ENCODE data around the gene IL17C. TPM values are rescaled to one million over a fixed set of nuclear protein-coding genes. Genes with fewer than 3 reads are reported as not detected.
"Not testable (repeated sequence)": the region's sequence is repeated elsewhere in the genome, so short reads cannot be mapped to it uniquely, and the experiment has no call there.

Gene IL17C
- total RNA-seq, 1 donor from 2014 or later = not detected

DNA sequence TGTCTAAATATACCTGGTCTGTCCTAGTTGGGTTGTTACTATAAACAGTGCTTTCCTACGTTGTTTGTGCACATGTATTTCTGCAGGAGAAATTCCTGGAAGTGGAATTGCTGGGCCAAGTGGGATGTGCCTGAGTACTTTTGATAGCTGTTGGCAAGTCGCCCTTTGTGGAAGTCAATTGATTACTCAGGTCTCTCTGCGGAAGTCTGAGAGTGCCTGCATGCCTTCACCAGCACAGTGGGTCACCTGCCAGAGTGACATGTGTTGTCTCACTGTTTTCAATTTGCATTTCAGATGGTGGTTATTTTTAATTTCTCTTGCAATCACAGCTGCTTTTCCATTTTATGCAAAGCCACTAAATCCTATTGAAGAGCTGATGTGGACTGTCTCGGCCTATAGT is 26.8 kb downstream of the IL17C start:
- TF ChIP-seq, protein P1, sequence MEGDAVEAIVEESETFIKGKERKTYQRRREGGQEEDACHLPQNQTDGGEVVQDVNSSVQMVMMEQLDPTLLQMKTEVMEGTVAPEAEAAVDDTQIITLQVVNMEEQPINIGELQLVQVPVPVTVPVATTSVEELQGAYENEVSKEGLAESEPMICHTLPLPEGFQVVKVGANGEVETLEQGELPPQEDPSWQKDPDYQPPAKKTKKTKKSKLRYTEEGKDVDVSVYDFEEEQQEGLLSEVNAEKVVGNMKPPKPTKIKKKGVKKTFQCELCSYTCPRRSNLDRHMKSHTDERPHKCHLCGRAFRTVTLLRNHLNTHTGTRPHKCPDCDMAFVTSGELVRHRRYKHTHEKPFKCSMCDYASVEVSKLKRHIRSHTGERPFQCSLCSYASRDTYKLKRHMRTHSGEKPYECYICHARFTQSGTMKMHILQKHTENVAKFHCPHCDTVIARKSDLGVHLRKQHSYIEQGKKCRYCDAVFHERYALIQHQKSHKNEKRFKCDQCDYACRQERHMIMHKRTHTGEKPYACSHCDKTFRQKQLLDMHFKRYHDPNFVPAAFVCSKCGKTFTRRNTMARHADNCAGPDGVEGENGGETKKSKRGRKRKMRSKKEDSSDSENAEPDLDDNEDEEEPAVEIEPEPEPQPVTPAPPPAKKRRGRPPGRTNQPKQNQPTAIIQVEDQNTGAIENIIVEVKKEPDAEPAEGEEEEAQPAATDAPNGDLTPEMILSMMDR (IDR thresholded peaks at IDR 0.05) = no peak
- Histone ChIP-seq H3K27me3 (ENCODE audit: low read depth) (no peaks in the 10 kb centered on the region), H3K9me3 (no peaks in the 10 kb centered on the region), H3K4me1 (peaks cover 26% of the 10 kb centered on the region), H3K4me3 (no peak overlapping the region), H3K27ac (no peak overlapping the region), H3K36me3 (no peaks in the 10 kb centered on the region)
- no peak for ATAC-seq
- no peak for DNase-seq
- intact Hi-C loops (cut with DNase I) = no loop called here

DNA sequence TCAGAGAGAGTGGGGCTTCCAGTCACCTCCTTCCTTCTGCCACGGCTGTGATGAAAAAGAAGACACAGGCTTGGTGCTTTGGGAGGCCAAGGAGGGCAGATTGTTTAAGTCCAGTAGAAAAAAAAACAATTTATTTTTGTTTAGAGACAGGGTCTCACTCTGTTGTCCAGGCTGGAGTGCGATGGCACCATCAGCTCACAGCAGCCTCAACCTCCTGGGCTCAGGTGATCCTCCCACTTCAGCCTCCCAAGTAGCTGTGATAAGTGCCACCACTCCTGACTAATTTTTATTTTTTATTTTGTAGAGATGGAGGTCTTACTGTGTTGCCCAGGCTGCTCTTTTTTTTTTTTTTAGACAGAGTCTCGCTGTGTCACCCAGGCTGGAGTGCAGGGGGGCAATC is 27.2 kb downstream of the IL17C start:
- H3K27ac ChIP-seq = no peak overlapping the region
- no peaks in the 10 kb centered on the region for H3K27me3 ChIP-seq (ENCODE audit: low read depth)
- H3K9me3 ChIP-seq = no peaks in the 10 kb centered on the region
- peaks cover 26% of the 10 kb centered on the region for H3K4me1 ChIP-seq
- TF ChIP-seq, protein P1 (IDR thresholded peaks at IDR 0.05) = no peak
- DNase-seq = no peak
- ATAC-seq = no peak
- no peaks in the 10 kb centered on the region for H3K36me3 ChIP-seq
- H3K4me3 ChIP-seq = no peak overlapping the region
- intact Hi-C loops (cut with DNase I) = no loop called here

DNA sequence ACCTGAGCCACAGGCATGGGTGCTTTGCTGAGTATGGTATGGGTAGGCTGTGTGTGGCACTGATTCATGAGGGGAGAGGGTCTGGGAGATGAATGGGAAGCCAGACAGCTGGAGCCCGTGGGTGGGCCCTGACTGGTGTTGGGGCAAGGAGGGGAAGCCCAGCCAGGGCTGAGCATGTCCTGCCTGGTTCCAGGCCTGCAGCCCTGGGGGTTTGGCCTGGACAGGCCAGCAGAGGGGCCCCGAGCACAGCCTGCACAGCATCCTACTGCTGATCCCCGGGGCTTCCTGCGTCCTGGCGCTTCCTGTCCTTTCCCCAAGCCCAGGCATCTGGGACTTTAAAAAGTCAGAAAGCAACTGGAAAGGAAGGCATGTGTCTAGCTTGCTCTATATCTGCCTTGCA is 29.1 kb downstream of the IL17C start:
- Histone ChIP-seq H3K4me3 (no peak overlapping the region), H3K36me3 (no peaks in the 10 kb centered on the region), H3K9me3 (no peaks in the 10 kb centered on the region), H3K27ac (no peak overlapping the region), H3K27me3 (ENCODE audit: low read depth) (no peaks in the 10 kb centered on the region), H3K4me1 (peaks cover 10% of the 10 kb centered on the region)
- DNase-seq = no peak
- TF ChIP-seq, protein P1 (IDR thresholded peaks at IDR 0.05) = no peak
- intact Hi-C loops (cut with DNase I) = no loop called here
- ATAC-seq = no peak

DNA sequence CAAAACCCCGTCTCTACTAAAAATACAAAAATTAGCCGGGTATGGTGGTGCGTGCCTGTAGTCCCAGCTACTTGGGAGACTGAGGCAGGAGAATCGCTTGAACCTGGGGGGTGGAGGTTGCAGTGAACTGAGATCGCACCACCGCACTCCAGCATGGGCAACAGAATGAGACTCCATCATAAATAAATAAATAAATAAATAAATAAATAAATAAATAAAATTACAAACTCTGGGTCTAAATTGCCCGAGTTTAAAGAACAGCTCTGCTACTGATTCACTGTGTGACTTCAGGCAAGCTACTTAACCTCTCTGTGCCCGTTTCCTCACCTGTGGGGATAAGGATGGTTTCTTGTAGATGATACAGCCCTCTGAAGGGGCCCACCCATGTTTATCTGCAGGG is 31.1 kb downstream of the IL17C start:
- ATAC-seq; H3K4me3 ChIP-seq; H3K27me3 ChIP-seq (ENCODE audit: low read depth); H3K4me1 ChIP-seq; H3K36me3 ChIP-seq; H3K27ac ChIP-seq; DNase-seq; H3K9me3 ChIP-seq; intact Hi-C loops (cut with DNase I): not testable (repeated sequence)

DNA sequence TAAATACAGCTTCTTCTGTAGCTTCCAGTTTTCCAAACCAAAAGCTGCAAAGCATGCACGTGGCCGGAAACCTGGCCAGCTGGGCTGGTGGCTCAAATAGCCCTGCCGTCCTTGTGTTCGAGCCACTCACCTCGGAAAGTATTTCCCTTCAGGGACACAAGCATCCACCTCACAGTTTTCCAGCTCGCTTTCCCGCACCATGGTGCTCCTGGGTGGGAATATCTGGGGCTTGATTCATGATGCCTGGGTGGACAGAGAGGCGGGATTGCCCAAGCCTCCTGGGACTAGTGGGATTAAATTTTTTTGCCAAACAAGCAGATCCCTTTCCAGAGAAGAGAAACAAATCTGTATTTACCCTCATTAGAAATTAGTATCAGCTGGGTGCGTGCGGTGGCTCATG is 31.6 kb downstream of the IL17C start:
- Histone ChIP-seq H3K27ac (no peak overlapping the region), H3K27me3 (ENCODE audit: low read depth) (no peaks in the 10 kb centered on the region), H3K4me3 (no peak overlapping the region), H3K4me1 (no peaks in the 10 kb centered on the region), H3K9me3 (no peaks in the 10 kb centered on the region), H3K36me3 (no peaks in the 10 kb centered on the region)
- no peak for ATAC-seq
- intact Hi-C loops (cut with DNase I) = no loop called here
- TF ChIP-seq, protein P1 (IDR thresholded peaks at IDR 0.05) = no peak
- no peak for DNase-seq

DNA sequence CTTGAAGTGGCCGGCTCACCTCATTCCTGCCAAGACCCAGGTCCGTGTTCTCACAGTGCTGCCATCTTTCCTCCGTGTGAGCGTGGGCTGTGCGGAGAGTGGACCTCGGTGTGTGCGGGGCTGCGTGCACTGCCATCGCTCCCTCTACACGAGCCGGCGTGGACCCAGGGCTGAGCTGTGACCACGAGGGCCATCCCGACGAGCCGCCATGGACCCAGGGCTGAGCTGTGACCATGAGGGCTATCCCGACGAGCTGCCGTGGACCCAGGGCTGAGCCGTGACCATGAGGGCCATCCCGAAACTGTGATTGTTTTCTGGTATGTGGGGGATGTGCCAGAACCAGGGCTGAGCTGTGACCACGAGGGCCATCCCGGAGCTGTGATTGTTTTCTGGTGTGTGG is 33.4 kb downstream of the IL17C start:
- peak in 1 of 2 donors; percentile 33 for ATAC-seq
- Histone ChIP-seq H3K36me3 (peaks cover 4% of the 10 kb centered on the region), H3K27ac (no peak overlapping the region), H3K4me1 (no peaks in the 10 kb centered on the region), H3K9me3 (no peaks in the 10 kb centered on the region), H3K4me3 (no peak overlapping the region), H3K27me3 (ENCODE audit: low read depth) (no peaks in the 10 kb centered on the region)
- DNase-seq = no peak
- intact Hi-C loops (cut with DNase I) = no loop called here
- TF ChIP-seq, protein P1 (IDR thresholded peaks at IDR 0.05) = no peak
